Measurements from ENCODE around the gene APBA1.

DNA sequence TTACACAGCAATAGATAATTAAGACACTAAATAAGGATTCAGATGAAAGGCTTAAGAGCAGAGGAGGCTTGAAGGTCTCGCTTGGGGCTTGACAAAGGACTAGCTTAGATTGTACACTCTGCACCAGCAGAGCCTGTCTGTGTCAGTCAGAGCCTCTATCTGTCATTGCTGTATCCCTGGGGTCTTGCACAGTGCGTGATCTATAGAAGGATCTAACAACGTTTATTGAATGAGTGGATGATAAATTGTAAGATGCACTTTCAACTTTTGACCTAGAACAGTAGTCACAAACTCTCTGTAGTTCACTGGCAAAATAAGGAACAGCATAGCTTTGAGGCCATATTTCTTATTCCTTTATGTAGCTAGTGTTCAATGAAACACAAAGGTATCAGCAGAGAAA, 173.7 kb downstream of the APBA1 start:
- TF ChIP-seq TAF1 (IDR thresholded peaks at IDR 0.05; ENCODE audit: borderline replicate concordance, low read depth, low read length) (no peak), POLR2AphosphoS5 (IDR thresholded peaks at IDR 0.05; ENCODE audit: low read depth, low read length) (no peak)
